A549 (cell line): ENCODE results near the gene ATAD3A. TPM values are rescaled to one million over a fixed set of nuclear protein-coding genes. Genes with fewer than 3 reads are reported as not detected.
A peak's percentile ranks its signal among the peaks of the same experiment; 100 is the strongest.

Experiments
- BCL3 ChIP-seq: fragments of >200 bp; sonication (Bioruptor Twin); formaldehyde crosslinking; IDR thresholded peaks from 3 replicates; pipeline ENCODE4 v1.6.1; 2016
- BHLHE40 ChIP-seq: IDR thresholded peaks from 2 replicates; pipeline ENCODE4 v1.6.1; 2012; ENCODE audit warnings: low read depth, low read length, inconsistent platforms
- CBX8 ChIP-seq: fragments of 200-600 bp; sonication (generic); IDR thresholded peaks from 2 replicates; pipeline ENCODE4 v1.6.1; 2016
- CHD4 ChIP-seq: fragments of 200-600 bp; sonication (generic); IDR thresholded peaks from 2 replicates; pipeline ENCODE4 v1.6.1; 2016; ENCODE audit warnings: antibody characterized with exemption, mild to moderate bottlenecking, borderline replicate concordance
- FOSL2 ChIP-seq, 2 experiments: fragments of 450-650 bp in 1 of 2; fragments of >200 bp in 1 of 2; sonication (Bioruptor Twin) in 1 of 2; formaldehyde crosslinking; IDR thresholded peaks; 2 replicates each; pipeline versions ENCODE4 v1.5.0 to v1.6.1; 2016 to 2020; ENCODE audit warnings: mild to moderate bottlenecking in 1 of 2, moderate library complexity in 1 of 2
- FOXS1 ChIP-seq: fragments of 250-450 bp; sonication (Bioruptor Pico); IDR thresholded peaks from 2 replicates; pipeline ENCODE4 v1.5.0; 2020; ENCODE audit warnings: mild to moderate bottlenecking, moderate library complexity
- HEYL ChIP-seq: fragments of 250-450 bp; sonication (Bioruptor Pico); IDR thresholded peaks from 2 replicates; pipeline ENCODE4 v1.8.0; 2021; ENCODE audit warnings: mild to moderate bottlenecking, moderate library complexity
- HOXB13 ChIP-seq: fragments of 250-450 bp; sonication (Bioruptor Pico); IDR thresholded peaks from 2 replicates; pipeline ENCODE4 v1.5.0; 2020; ENCODE audit warnings: low read depth, mild to moderate bottlenecking, moderate library complexity
- JUN ChIP-seq, 2 experiments: fragments of >200 bp; sonication (Bioruptor Twin); formaldehyde crosslinking; IDR thresholded peaks; 2 replicates in 1 of 2; 3 replicates in 1 of 2; pipeline ENCODE4 v1.6.1; 2016 to 2017
- KDM1A ChIP-seq: fragments of 200-600 bp; sonication (generic); IDR thresholded peaks from 2 replicates; pipeline ENCODE4 v1.6.1; 2016; ENCODE audit warnings: low read depth, mild to moderate bottlenecking
- MAFK ChIP-seq: fragments of 450-650 bp; IDR thresholded peaks from 2 replicates; pipeline ENCODE4 v1.6.1; 2014; ENCODE audit not compliant: partially characterized antibody
- MAX ChIP-seq: IDR thresholded peaks from 2 replicates; pipeline ENCODE4 v1.6.1; 2012
- NPAS2 ChIP-seq: fragments of 250-450 bp; sonication (Bioruptor Pico); IDR thresholded peaks from 2 replicates; pipeline ENCODE4 v1.8.0; 2022; ENCODE audit warnings: mild to moderate bottlenecking, moderate library complexity, borderline replicate concordance
- PBX3 ChIP-seq: IDR thresholded peaks from 2 replicates; pipeline ENCODE4 v1.6.1; 2012
- PHF8 ChIP-seq: fragments of 200-600 bp; sonication (generic); IDR thresholded peaks from 2 replicates; pipeline ENCODE4 v1.6.1; 2016; ENCODE audit warnings: low read depth, mild to moderate bottlenecking, antibody characterized with exemption, moderate library complexity, borderline replicate concordance
- POLR2A ChIP-seq: IDR thresholded peaks from 2 replicates; pipeline ENCODE4 v1.6.1; 2012; ENCODE audit warnings: mild to moderate bottlenecking, low read length
- RCOR1 ChIP-seq: fragments of 150-350 bp; IDR thresholded peaks from 2 replicates; pipeline ENCODE4 v1.6.1; 2014; ENCODE audit warnings: antibody characterized with exemption, low read length, low read depth
- REST ChIP-seq: fragments of 200-600 bp; sonication (generic); IDR thresholded peaks from 2 replicates; pipeline ENCODE4 v1.6.1; 2016; ENCODE audit warnings: antibody characterized with exemption, mild to moderate bottlenecking, moderate library complexity
- RFX5 ChIP-seq: fragments of 450-650 bp; IDR thresholded peaks from 2 replicates; pipeline ENCODE4 v1.7.1; 2014; ENCODE audit warnings: antibody characterized with exemption, mild to moderate bottlenecking, moderate library complexity
- TP53 ChIP-seq: fragments of 250-450 bp; sonication (Bioruptor Pico); IDR thresholded peaks from 2 replicates; pipeline ENCODE4 v1.5.0; 2021; ENCODE audit warnings: mild to moderate bottlenecking, moderate library complexity
- USF2 ChIP-seq: fragments of 450-650 bp; IDR thresholded peaks from 2 replicates; pipeline ENCODE4 v1.6.1; 2014; ENCODE audit warnings: antibody characterized with exemption
- polyA plus RNA-seq, 4 experiments: library from polyadenylated mRNA; depleted of rRNA in 3 of 4; stranded (reverse); fragments of >200 nt; fragmentation: RNase III in 1 of 4; extraction: RNeasy Plus Mini Kit Qiagen cat#74134 plus additional on column Dnase treatment in 1 of 4; gene quantifications; 2 replicates in 3 of 4; 3 replicates in 1 of 4; pipeline ENCODE4 v1.2.3, GENCODE V29; 2011 to 2017

ATAD3A gene
- polyA plus RNA-seq, 2 of the 4 experiments (the other 2 are of a cell fraction) = 10.9 to 27.2 TPM

- TF ChIP-seq REST (peak; percentile 94), BCL3 (peak; percentile 75; the same call in 2 of the 3 replicates), KDM1A (no peak), USF2 (no peak), RCOR1 (no peak), FOSL2 (IDR thresholded peaks at IDR 0.05) (no peak), FOSL2 (CRISPR knock-in tag; IDR thresholded peaks at IDR 0.05) (no peak), FOXS1 (CRISPR knock-in tag) (no peak), MAFK (no peak), POLR2A (peak; percentile 51), HEYL (CRISPR knock-in tag) (no peak), RFX5 (0 out of 2 replicates have a peak, but pooled peaks have one; percentile 62), NPAS2 (no peak), TP53 (CRISPR knock-in tag) (no peak), JUN (IDR thresholded peaks at IDR 0.05) (peak in 1 of 2 experiments; percentile 65; a peak in 2 of 5 replicates), HOXB13 (CRISPR knock-in tag) (no peak), PBX3 (0 out of 2 replicates have a peak, but pooled peaks have one; percentile 66), PHF8 (peak; percentile 73), BHLHE40 (no peak), CBX8 (no peak), MAX (peak; percentile 92), CHD4 (no peak)
Observed at GRCh38 chr1:1511533-1512285, at the start of gene ATAD3A (continued).
